HepG2 (cell line): ENCODE results near the gene PLXND1. TPM values are rescaled to one million over a fixed set of nuclear protein-coding genes. Genes with fewer than 3 reads are reported as not detected.

Source experiments
- ATAC-seq: fragments of 200-7000 bp; cut with Tn5 transposase; 3 replicates; pipeline ENCODE4 v1.9.1; 2020; ENCODE audit warnings: mild to moderate bottlenecking, moderate library complexity
- BruUV-seq: library from RNA; stranded (reverse); fragments of 400-500 nt; replicated peaks from 2 replicates; lab custom pipeline; 2021; lab: Mats Ljungman, UMichigan
- CTCF ChIA-PET: fragments of 300-600 bp; formaldehyde crosslinking; extraction: SDS; loops from one replicate; lab custom pipeline; 2021; ENCODE audit warnings: low total read pairs, inconsistent platforms, low intra/inter-chr PET ratio; lab: Yijun Ruan, JAX
- POLR2A ChIA-PET: fragments of 350-600 bp; sonication (Branson Sonifier 250); formaldehyde crosslinking; loops from one replicate; lab custom pipeline; 2020; ENCODE audit warnings: antibody characterized with exemption, inconsistent platforms; lab: Yijun Ruan, JAX
- DNase-seq: peaks from one replicate; pipeline ENCODE4 v3.0.0-alpha.2; 2015; ENCODE audit warnings: low spot score
- FAIRE-seq: peaks from 3 replicates; lab custom pipeline; 2011; peaks lifted over from hg19 to GRCh38; lab: Jason Lieb, UNC
- H2AFZ ChIP-seq: one replicate; pipeline ENCODE4 v1.6.1; 2011; ENCODE audit warnings: low read length, inconsistent platforms
- H3K27ac ChIP-seq: fragments of 300-600 bp; 3 replicates; pipeline ENCODE4 v1.8.0; 2011; ENCODE audit warnings: mixed run types, mild to moderate bottlenecking, mixed read lengths, low read length, inconsistent platforms; ENCODE audit not compliant: insufficient read depth; ENCODE audit errors: extremely low read length
- H3K27me3 ChIP-seq, 2 experiments: fragments of 200-600 bp in 1 of 2; 2 replicates in 1 of 2; 3 replicates in 1 of 2; pipeline versions ENCODE4 v1.6.0 to v1.8.0; 2011; ENCODE audit warnings: low read length in 2 of 2, mild to moderate bottlenecking in 2 of 2, moderate library complexity in 2 of 2, inconsistent platforms in 1 of 2; ENCODE audit not compliant: insufficient read depth in 2 of 2, control insufficient read depth in 1 of 2
- H3K36me3 ChIP-seq, 2 experiments: fragments of 200-600 bp in 1 of 2; replicated peaks in 1 of 2; 2 replicates in 1 of 2; 3 replicates in 1 of 2; pipeline versions ENCODE4 v1.5.1 to v1.8.0; 2011; ENCODE audit warnings: low read length in 2 of 2, inconsistent platforms in 1 of 2; ENCODE audit not compliant: insufficient read depth in 2 of 2, control insufficient read depth in 1 of 2
- H3K4me1 ChIP-seq: 2 replicates; pipeline ENCODE4 v1.5.1; 2012; ENCODE audit warnings: low read length, inconsistent platforms; ENCODE audit not compliant: insufficient read depth
- H3K4me2 ChIP-seq: 2 replicates; pipeline ENCODE4 v1.6.0; 2011; ENCODE audit warnings: low read depth, low read length, inconsistent platforms
- H3K4me3 ChIP-seq, 3 experiments: fragments of 200-600 bp in 1 of 3; sonication (generic), shearing (Covaris generic) in 1 of 3; replicated peaks in 1 of 3; 2 replicates each; pipeline ENCODE4 v1.5.1; 2011 to 2016; ENCODE audit warnings: low read length in 3 of 3, inconsistent platforms in 2 of 3, low read depth in 2 of 3, mild to moderate bottlenecking in 2 of 3, control low read depth in 1 of 3, mixed read lengths in 1 of 3; ENCODE audit not compliant: insufficient read depth in 1 of 3
- H3K79me2 ChIP-seq: one replicate; pipeline ENCODE4 v1.6.1; 2011; ENCODE audit warnings: low read length, inconsistent platforms; ENCODE audit not compliant: insufficient read depth
- H3K9ac ChIP-seq: 2 replicates; pipeline ENCODE4 v1.6.0; 2011; ENCODE audit warnings: mild to moderate bottlenecking, low read depth, low read length, inconsistent platforms; ENCODE audit not compliant: insufficient read depth
- H3K9me3 ChIP-seq: 2 replicates; pipeline ENCODE4 v1.5.1; 2012; ENCODE audit warnings: mild to moderate bottlenecking, low read length
- H4K20me1 ChIP-seq: 2 replicates; pipeline ENCODE4 v1.6.0; 2011; ENCODE audit warnings: inconsistent platforms, mild to moderate bottlenecking, low read length, moderate library complexity; ENCODE audit not compliant: insufficient read depth
- E2F1 ChIP-seq: sonication (generic); formaldehyde crosslinking; IDR thresholded peaks from 2 replicates; pipeline ENCODE4 v1.5.0; 2020; ENCODE audit warnings: missing genetic modification reagents
- ERF ChIP-seq: IDR thresholded peaks from 2 replicates; pipeline ENCODE4 v1.6.1; 2018; ENCODE audit warnings: missing biosample characterization, missing genetic modification reagents
- FIP1L1 ChIP-seq: fragments of 200-400 bp; formaldehyde crosslinking; IDR thresholded peaks from 2 replicates; pipeline ENCODE4 v1.6.1; 2018; ENCODE audit warnings: low read depth, mild to moderate bottlenecking, low read length, moderate library complexity, borderline replicate concordance; ENCODE audit not compliant: insufficient read depth
- GLMP ChIP-seq: sonication (generic); formaldehyde crosslinking; IDR thresholded peaks from 2 replicates; pipeline ENCODE4 v1.9.0; 2021; ENCODE audit warnings: missing genetic modification reagents, mild to moderate bottlenecking, borderline replicate concordance
- IKZF5 ChIP-seq: IDR thresholded peaks from 2 replicates; pipeline ENCODE4 v1.6.1; 2018; ENCODE audit warnings: missing genetic modification reagents, mild to moderate bottlenecking, missing compliant biosample characterization
- KDM3A ChIP-seq: IDR thresholded peaks from 2 replicates; pipeline ENCODE4 v1.6.1; 2018; ENCODE audit warnings: low read depth, missing compliant biosample characterization
- KIAA2018 ChIP-seq: sonication (generic); formaldehyde crosslinking; IDR thresholded peaks from 2 replicates; pipeline ENCODE4 v1.5.0; 2020; ENCODE audit warnings: mild to moderate bottlenecking, missing genetic modification reagents, borderline replicate concordance
- MEIS2 ChIP-seq: sonication (generic); formaldehyde crosslinking; IDR thresholded peaks from 2 replicates; pipeline ENCODE4 v1.9.0; 2021; ENCODE audit warnings: mild to moderate bottlenecking, missing genetic modification reagents
- SSRP1 ChIP-seq: IDR thresholded peaks from 2 replicates; pipeline ENCODE4 v1.6.1; 2016; ENCODE audit warnings: control low read depth
- TOE1 ChIP-seq: sonication (generic); formaldehyde crosslinking; IDR thresholded peaks from 2 replicates; pipeline ENCODE4 v1.4.0; 2020; ENCODE audit warnings: mild to moderate bottlenecking, missing genetic modification reagents
- ZFP1 ChIP-seq: IDR thresholded peaks from 2 replicates; pipeline ENCODE4 v1.6.1; 2016
- ZFX ChIP-seq: sonication (generic); formaldehyde crosslinking; IDR thresholded peaks from 2 replicates; pipeline ENCODE4 v1.4.0; 2020; ENCODE audit warnings: mild to moderate bottlenecking, low read depth, missing genetic modification reagents, moderate library complexity
- ZNF343 ChIP-seq: sonication (generic); formaldehyde crosslinking; IDR thresholded peaks from 2 replicates; pipeline ENCODE4 v1.4.0; 2020; ENCODE audit warnings: mild to moderate bottlenecking, missing genetic modification reagents
- WGBS: methylation state at CpG from one replicate; pipeline ENCODE4 v1.1.6; 2017; ENCODE audit warnings: low lambda C conversion rate; 5-methylcytosine and 5-hydroxymethylcytosine counted together
- in situ Hi-C: cut with HindIII; loops from 2 replicates; pipeline ENCODE4 v1.10.0; 2017; ENCODE audit warnings: low pct_unique_long_range_greater_than_20kb; ENCODE audit not compliant: extremely low pct_ligation_motif_present
- intact Hi-C: fragments of 100-400 bp; cut with micrococcal nuclease; formaldehyde crosslinking; loops from one replicate; pipeline ENCODE4 v1.10.0; 2022; ENCODE audit not compliant: unreplicated experiment
- polyA plus RNA-seq, 8 experiments: library from polyadenylated mRNA; depleted of rRNA in 3 of 8; stranded (reverse) in 7 of 8; unstranded in 1 of 8; fragments of >200 nt; fragmentation: Illumina TruSeq in 4 of 8; extraction: Trizol in 4 of 8; gene quantifications; 2 replicates each; pipeline versions ENCODE4 v1.2.1 to v1.2.3, GENCODE V29; 2011 to 2016; ENCODE audit warnings: low read depth in 4 of 8, missing spikeins in 1 of 8, mixed read lengths in 1 of 8; ENCODE audit not compliant: insufficient read depth in 1 of 8
- total RNA-seq, 5 experiments: library from RNA; depleted of rRNA; stranded (reverse); fragments of >200 nt; fragmentation: Illumina TruSeq; extraction: Trizol; gene quantifications; 2 replicates each; pipeline ENCODE4 v1.2.3, GENCODE V29; 2016; ENCODE audit warnings: low read depth in 1 of 5

Gene PLXND1
- total and polyA plus RNA-seq, 2 of the 13 experiments (the other 11 are each of a cell fraction or from before 2014, with no cell fraction given), result 15.9 to 42.0 TPM

GRCh38 chr3:129549805-129550204 lies 56.7 kb downstream of the PLXND1 start:
- ChIA-PET POLR2A (no interaction called here), CTCF (no interaction called here)
- Histone ChIP-seq H3K79me2 (no peaks in the 10 kb centered on the region), H4K20me1 (no peaks in the 10 kb centered on the region), H3K9ac (no peak overlapping the region), H3K27me3 (no peaks in the 10 kb centered on the region), H2AFZ (no peak overlapping the region), H3K9me3 (no peaks in the 10 kb centered on the region), H3K4me3 (no peak overlapping the region), H3K4me2 (no peak overlapping the region), H3K36me3 (no peaks in the 10 kb centered on the region), H3K4me1 (peaks cover 57% of the 10 kb centered on the region), H3K27ac (no peak overlapping the region)
- 62% methylated on average over 3 of the region's 3 CpGs for WGBS
- TF ChIP-seq ZFX (CRISPR knock-in tag) (no peak), ERF (CRISPR knock-in tag) (no peak), FIP1L1 (no peak), MEIS2 (no peak), E2F1 (no peak), IKZF5 (no peak), GLMP (CRISPR knock-in tag) (no peak), ZFP1 (no peak), SSRP1 (no peak), KIAA2018 (no peak), KDM3A (no peak), TOE1 (CRISPR knock-in tag) (no peak), ZNF343 (CRISPR knock-in tag) (no peak)
- ATAC-seq (no peak), FAIRE-seq (no peak), DNase-seq (no peak)
- in situ Hi-C loops, result loop anchor here (5.0 kb wide), 1 partner anchor 58 kb away; no protein-coding TSS in a partner anchor
- intact Hi-C loops, result loop anchor here (10.0 kb wide), 1 partner anchor 55 kb away; no protein-coding TSS in a partner anchor
- BruUV-seq, result no TSS peak
